GM12878 (cell line): ENCODE measurements around the gene KIAA0825. TPM values are rescaled to one million over a fixed set of nuclear protein-coding genes. Genes with fewer than 3 reads are reported as not detected.

Experiments
- ATAC-seq: fragments of 200-7000 bp; cut with Tn5 transposase; 3 replicates; pipeline ENCODE4 v1.9.1; 2020; ENCODE audit warnings: mild to moderate bottlenecking, moderate library complexity
- BruUV-seq: library from RNA; stranded (reverse); fragments of 400-500 nt; replicated peaks from 2 replicates; lab custom pipeline; 2021; lab: Mats Ljungman, UMichigan
- CTCF ChIA-PET: fragments of 300-600 bp; sonication (Branson Sonifier 250); formaldehyde crosslinking; extraction: SDS; loops from one replicate; lab custom pipeline; 2021; ENCODE audit warnings: inconsistent platforms; lab: Yijun Ruan, JAX
- POLR2A ChIA-PET: fragments of 350-600 bp; formaldehyde crosslinking; extraction: SDS; loops from one replicate; lab custom pipeline; 2021; ENCODE audit warnings: inconsistent platforms; lab: Charles Lee
- RAD21 ChIA-PET: fragments of 300-600 bp; sonication (Branson Sonifier 250); formaldehyde crosslinking; loops from one replicate; lab custom pipeline; 2023; ENCODE audit warnings: antibody characterized with exemption; ENCODE audit not compliant: unreplicated experiment; lab: Charles Lee
- SMC1A ChIA-PET: fragments of 300-600 bp; sonication (Branson Sonifier 250); formaldehyde crosslinking; loops from one replicate; lab custom pipeline; 2023; ENCODE audit not compliant: unreplicated experiment, uncharacterized antibody; lab: Charles Lee
- DNase-seq: peaks from one replicate; pipeline ENCODE4 v3.0.0-alpha.2; 2011; ENCODE audit warnings: low read depth, low spot score
- FAIRE-seq: peaks from 3 replicates; lab custom pipeline; 2011; peaks lifted over from hg19 to GRCh38; lab: Jason Lieb, UNC
- H2AFZ ChIP-seq: 2 replicates; pipeline ENCODE4 v1.6.0; 2011; ENCODE audit warnings: low read depth, low read length, control low read depth; ENCODE audit not compliant: control insufficient read depth
- H3K27ac ChIP-seq: 2 replicates; pipeline ENCODE4 v1.5.1; 2011; ENCODE audit warnings: control low read depth; ENCODE audit not compliant: control insufficient read depth, insufficient read depth
- H3K27me3 ChIP-seq, 2 experiments: replicated peaks in 1 of 2; 2 replicates each; pipeline versions ENCODE4 v1.6.0 to v1.6.1; 2011; ENCODE audit warnings: low read length in 1 of 2; ENCODE audit not compliant: control insufficient read depth in 2 of 2, insufficient read depth in 2 of 2
- H3K36me3 ChIP-seq, 2 experiments: 2 replicates each; pipeline ENCODE4 v1.5.1; 2011; ENCODE audit warnings: low read length in 1 of 2; ENCODE audit not compliant: control insufficient read depth in 2 of 2, insufficient read depth in 2 of 2
- H3K4me1 ChIP-seq: 2 replicates; pipeline ENCODE4 v1.6.1; 2011; ENCODE audit warnings: mild to moderate bottlenecking, low read length, moderate library complexity, mixed read lengths; ENCODE audit not compliant: control insufficient read depth, insufficient read depth
- H3K4me2 ChIP-seq: 2 replicates; pipeline ENCODE4 v1.6.0; 2011; ENCODE audit warnings: control low read depth; ENCODE audit not compliant: control insufficient read depth, insufficient read depth
- H3K4me3 ChIP-seq: fragments of 200-600 bp; sonication (generic); 2 replicates; pipeline ENCODE4 v1.5.1; 2016
- H3K79me2 ChIP-seq: 2 replicates; pipeline ENCODE4 v1.6.0; 2011; ENCODE audit warnings: low read length; ENCODE audit not compliant: control insufficient read depth, insufficient read depth
- H3K9ac ChIP-seq: 2 replicates; pipeline ENCODE4 v1.8.0; 2011; ENCODE audit warnings: low read length, control low read depth, mixed read lengths; ENCODE audit not compliant: control insufficient read depth, insufficient read depth
- H3K9me3 ChIP-seq: replicated peaks from 3 replicates; pipeline ENCODE4 v1.5.1; 2011; ENCODE audit warnings: mild to moderate bottlenecking, low read length; ENCODE audit not compliant: control insufficient read depth, insufficient read depth
- H4K20me1 ChIP-seq: 2 replicates; pipeline ENCODE4 v1.6.0; 2011; ENCODE audit not compliant: control insufficient read depth, insufficient read depth
- EED ChIP-seq: sonication (generic); IDR thresholded peaks from 2 replicates; pipeline ENCODE4 v1.6.1; 2016; ENCODE audit warnings: antibody characterized with exemption, low read depth
- SUPT20H ChIP-seq: IDR thresholded peaks from 2 replicates; pipeline ENCODE4 v1.6.1; 2011; ENCODE audit warnings: low read depth, mild to moderate bottlenecking, low read length, moderate library complexity, borderline replicate concordance; ENCODE audit not compliant: control insufficient read depth
- YY1 ChIP-seq: IDR thresholded peaks from 2 replicates; pipeline ENCODE4 v1.6.1; 2011; ENCODE audit warnings: low read depth, mild to moderate bottlenecking, low read length
- whole genome bisulfite sequencing: methylation state at CpG from one replicate; pipeline ENCODE4 v1.1.6; 2016; ENCODE audit warnings: low lambda C conversion rate; ENCODE audit not compliant: insufficient replicate concordance, insufficient coverage; ENCODE audit errors: missing lambda C conversion rate; 5-methylcytosine and 5-hydroxymethylcytosine counted together
- in situ Hi-C: fragments of 300-500 bp; cut with MboI; formaldehyde crosslinking; loops from 9 replicates; pipeline ENCODE4 v1.14.3; 2018; ENCODE audit warnings: mixed read lengths
- intact Hi-C: fragments of 100-400 bp; cut with micrococcal nuclease; formaldehyde crosslinking; loops from one replicate; pipeline ENCODE4 v1.14.2; 2022; ENCODE audit not compliant: unreplicated experiment
- polyA plus RNA-seq, 11 experiments: library from polyadenylated mRNA; depleted of rRNA in 4 of 11; unstranded in 6 of 11; stranded (reverse) in 5 of 11; fragments of >200 nt; fragmentation: Nextera tagmentation in 4 of 11; fragmentation: Illumina TruSeq in 1 of 11; extraction: Ambion mirVana in 4 of 11; extraction: Trizol in 1 of 11; gene quantifications; 1 replicate in 1 of 11; 2 replicates in 10 of 11; pipeline versions ENCODE4 v1.2.1 to v1.2.3, GENCODE V29; 2011 to 2016; ENCODE audit warnings: inconsistent platforms in 2 of 11, missing spikeins in 2 of 11, low read depth in 1 of 11
- total RNA-seq, 4 experiments: library from RNA; depleted of rRNA in 3 of 4; stranded (reverse); fragments of >200 nt in 3 of 4; fragmentation: Illumina TruSeq in 1 of 4; extraction: Trizol in 1 of 4; gene quantifications; 2 replicates each; pipeline versions ENCODE4 v1.2.1 to v1.2.3, GENCODE V29; 2013 to 2021
- TF ChIP-seq, protein P1 (sequence below): fragments of 450-650 bp; formaldehyde crosslinking; IDR thresholded peaks from 2 replicates; pipeline ENCODE4 v1.4.0; 2022; ENCODE audit warnings: mild to moderate bottlenecking, moderate library complexity
- TF ChIP-seq, protein P2 (sequence below): fragments of 450-650 bp; IDR thresholded peaks from 2 replicates; pipeline ENCODE4 v1.6.1; 2016; ENCODE audit warnings: mild to moderate bottlenecking
- TF ChIP-seq, protein P3 (sequence below): fragments of 450-650 bp; IDR thresholded peaks from 2 replicates; pipeline ENCODE4 v1.6.1; 2016; ENCODE audit warnings: mild to moderate bottlenecking

Gene KIAA0825
- total and polyA plus RNA-seq, 10 of the 15 experiments (the other 5 are each of a cell fraction or from before 2014, with no cell fraction given): 0.55 to 1.9 (median 1.5) TPM

DNA sequence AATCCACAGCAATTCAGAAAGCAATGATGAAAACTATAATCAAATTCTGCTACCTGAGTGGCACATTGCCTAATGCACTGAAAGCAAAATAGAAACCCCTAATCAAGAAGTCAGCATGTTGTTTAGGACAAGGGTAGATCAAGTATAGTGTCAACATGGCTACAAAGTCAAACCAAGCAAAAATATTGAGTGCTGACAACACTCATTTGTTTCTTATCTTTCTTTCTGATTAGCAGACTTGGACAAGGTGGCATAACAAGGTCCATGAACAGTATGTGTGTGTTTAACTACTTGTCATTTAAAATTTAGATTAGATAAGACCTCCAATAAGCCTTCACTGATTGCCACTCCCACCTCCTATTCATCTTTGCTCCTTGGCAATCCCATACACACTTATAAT, 332.4 kb downstream of the KIAA0825 start (continued):
- TF ChIP-seq, protein P1, sequence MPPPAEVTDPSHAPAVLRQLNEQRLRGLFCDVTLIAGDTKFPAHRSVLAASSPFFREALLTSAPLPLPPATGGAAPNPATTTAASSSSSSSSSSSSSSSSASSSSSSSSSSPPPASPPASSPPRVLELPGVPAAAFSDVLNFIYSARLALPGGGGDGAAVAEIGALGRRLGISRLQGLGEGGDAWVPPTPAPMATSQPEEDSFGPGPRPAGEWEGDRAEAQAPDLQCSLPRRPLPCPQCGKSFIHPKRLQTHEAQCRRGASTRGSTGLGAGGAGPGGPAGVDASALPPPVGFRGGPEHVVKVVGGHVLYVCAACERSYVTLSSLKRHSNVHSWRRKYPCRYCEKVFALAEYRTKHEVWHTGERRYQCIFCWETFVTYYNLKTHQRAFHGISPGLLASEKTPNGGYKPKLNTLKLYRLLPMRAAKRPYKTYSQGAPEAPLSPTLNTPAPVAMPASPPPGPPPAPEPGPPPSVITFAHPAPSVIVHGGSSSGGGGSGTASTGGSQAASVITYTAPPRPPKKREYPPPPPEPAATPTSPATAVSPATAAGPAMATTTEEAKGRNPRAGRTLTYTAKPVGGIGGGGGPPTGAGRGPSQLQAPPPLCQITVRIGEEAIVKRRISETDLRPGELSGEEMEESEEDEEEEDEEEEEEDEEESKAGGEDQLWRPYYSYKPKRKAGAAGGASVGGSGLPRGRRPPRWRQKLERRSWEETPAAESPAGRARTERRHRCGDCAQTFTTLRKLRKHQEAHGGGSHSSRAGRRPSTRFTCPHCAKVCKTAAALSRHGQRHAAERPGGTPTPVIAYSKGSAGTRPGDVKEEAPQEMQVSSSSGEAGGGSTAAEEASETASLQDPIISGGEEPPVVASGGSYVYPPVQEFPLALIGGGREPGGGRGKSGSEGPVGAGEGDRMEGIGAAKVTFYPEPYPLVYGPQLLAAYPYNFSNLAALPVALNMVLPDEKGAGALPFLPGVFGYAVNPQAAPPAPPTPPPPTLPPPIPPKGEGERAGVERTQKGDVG: no peak
- TF ChIP-seq, protein P2, sequence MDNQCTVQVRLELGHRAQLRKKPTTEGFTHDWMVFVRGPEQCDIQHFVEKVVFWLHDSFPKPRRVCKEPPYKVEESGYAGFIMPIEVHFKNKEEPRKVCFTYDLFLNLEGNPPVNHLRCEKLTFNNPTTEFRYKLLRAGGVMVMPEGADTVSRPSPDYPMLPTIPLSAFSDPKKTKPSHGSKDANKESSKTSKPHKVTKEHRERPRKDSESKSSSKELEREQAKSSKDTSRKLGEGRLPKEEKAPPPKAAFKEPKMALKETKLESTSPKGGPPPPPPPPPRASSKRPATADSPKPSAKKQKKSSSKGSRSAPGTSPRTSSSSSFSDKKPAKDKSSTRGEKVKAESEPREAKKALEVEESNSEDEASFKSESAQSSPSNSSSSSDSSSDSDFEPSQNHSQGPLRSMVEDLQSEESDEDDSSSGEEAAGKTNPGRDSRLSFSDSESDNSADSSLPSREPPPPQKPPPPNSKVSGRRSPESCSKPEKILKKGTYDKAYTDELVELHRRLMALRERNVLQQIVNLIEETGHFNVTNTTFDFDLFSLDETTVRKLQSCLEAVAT: no peak
- TF ChIP-seq SUPT20H: no peak

DNA sequence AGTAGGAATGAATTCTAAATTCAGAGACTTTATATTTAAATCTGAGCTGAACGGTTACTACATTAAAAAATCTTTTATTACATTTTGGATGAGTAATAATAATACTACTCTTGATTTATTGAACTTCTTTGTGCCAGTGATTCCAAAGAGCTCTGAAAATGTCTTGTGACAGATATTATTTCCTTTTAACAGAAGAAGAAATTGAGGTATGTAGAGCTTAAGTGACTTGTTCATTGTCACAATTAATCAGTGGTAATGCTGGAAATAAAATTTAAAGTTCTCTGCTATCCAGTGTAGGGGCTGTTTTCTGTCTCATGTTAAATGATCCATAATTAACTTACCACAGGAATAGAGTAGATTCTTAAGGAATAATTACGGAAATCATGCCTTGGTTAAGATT, 335.3 kb downstream of the KIAA0825 start:
- CTCF ChIA-PET: interaction anchor here (0.6 to 1.5 kb wide), 2 partner anchors 29 to 250 kb away, joined by 3 read pairs; no protein-coding TSS in a partner anchor
- no peaks in the 10 kb centered on the region for H3K9me3 ChIP-seq
- H3K27ac ChIP-seq: no peak overlapping the region
- no peaks in the 10 kb centered on the region for H3K36me3 ChIP-seq
- DNase-seq: no peak
- H2AFZ ChIP-seq: no peak overlapping the region
- H3K4me3 ChIP-seq: no peak overlapping the region
- no peaks in the 10 kb centered on the region for H3K27me3 ChIP-seq
- RAD21 ChIA-PET: no interaction called here
- no peaks in the 10 kb centered on the region for H4K20me1 ChIP-seq
- FAIRE-seq: no peak
- intact Hi-C loops: no loop called here
- H3K9ac ChIP-seq: no peak overlapping the region
- H3K4me1 ChIP-seq: no peaks in the 10 kb centered on the region
- TF ChIP-seq EED: no peak
- TF ChIP-seq YY1: no peak
- TF ChIP-seq, protein P3, sequence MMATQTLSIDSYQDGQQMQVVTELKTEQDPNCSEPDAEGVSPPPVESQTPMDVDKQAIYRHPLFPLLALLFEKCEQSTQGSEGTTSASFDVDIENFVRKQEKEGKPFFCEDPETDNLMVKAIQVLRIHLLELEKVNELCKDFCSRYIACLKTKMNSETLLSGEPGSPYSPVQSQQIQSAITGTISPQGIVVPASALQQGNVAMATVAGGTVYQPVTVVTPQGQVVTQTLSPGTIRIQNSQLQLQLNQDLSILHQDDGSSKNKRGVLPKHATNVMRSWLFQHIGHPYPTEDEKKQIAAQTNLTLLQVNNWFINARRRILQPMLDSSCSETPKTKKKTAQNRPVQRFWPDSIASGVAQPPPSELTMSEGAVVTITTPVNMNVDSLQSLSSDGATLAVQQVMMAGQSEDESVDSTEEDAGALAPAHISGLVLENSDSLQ: no peak
- TF ChIP-seq, all 136 proteins: peak for 0
- H3K79me2 ChIP-seq: no peaks in the 10 kb centered on the region
- WGBS: 44% methylated on average over 2 of the region's 2 CpGs
- in situ Hi-C loops: no loop called here
- SMC1A ChIA-PET: interaction anchor here (0.9 to 1.1 kb wide), 3 partner anchors 9 to 32 kb away, joined by 3 to 4 read pairs (median 3); no protein-coding TSS in a partner anchor
- no TSS peak for BruUV-seq
- POLR2A ChIA-PET: no interaction called here
- no peak overlapping the region for H3K4me2 ChIP-seq
- no peak for ATAC-seq
